SK-N-SH (cell line): ENCODE data around the gene LBR. TPM values are rescaled to one million over a fixed set of nuclear protein-coding genes. Genes with fewer than 3 reads are reported as not detected.
A peak's percentile ranks its signal among the peaks of the same experiment; 100 is the strongest.

ENCODE experiments used
- CTCF ChIA-PET: fragments of 300-600, 350-600 bp; formaldehyde crosslinking; extraction: SDS; loops from one replicate; lab custom pipeline; 2021; lab: Yijun Ruan, JAX
- POLR2A ChIA-PET: fragments of 350-600 bp; sonication (Branson Sonifier 250); formaldehyde crosslinking; extraction: SDS; loops from one replicate; lab custom pipeline; 2020; ENCODE audit warnings: antibody characterized with exemption, inconsistent platforms; lab: Yijun Ruan, JAX
- DNase-seq: peaks from one replicate; pipeline ENCODE4 v3.0.0; 2012
- H2AFZ ChIP-seq: fragments of 200-600 bp; sonication (generic); 2 replicates; pipeline ENCODE4 v1.8.1; 2016; ENCODE audit warnings: antibody characterized with exemption, mild to moderate bottlenecking, low read depth
- H3F3A ChIP-seq: fragments of 200-600 bp; sonication (generic); replicated peaks from 2 replicates; pipeline ENCODE3; 2016; ENCODE audit warnings: antibody characterized with exemption, mild to moderate bottlenecking; ENCODE audit not compliant: insufficient read depth
- H3K27ac ChIP-seq, 2 experiments: fragments of 200-500 bp in 1 of 2; fragments of 200-600 bp in 1 of 2; sonication (Bioruptor generic) in 1 of 2; sonication (generic), shearing (Covaris generic) in 1 of 2; 2 replicates each; pipeline versions ENCODE4 v1.5.1 to v1.6.1; 2014 to 2016; ENCODE audit warnings: low read depth in 2 of 2, inconsistent platforms in 1 of 2, low read length in 1 of 2, mild to moderate bottlenecking in 1 of 2, mixed read lengths in 1 of 2
- H3K27me3 ChIP-seq: fragments of 200-600 bp; sonication (generic), shearing (Covaris generic); 2 replicates; pipeline ENCODE4 v1.6.1; 2016; ENCODE audit warnings: mixed run types; ENCODE audit not compliant: insufficient read depth
- H3K36me3 ChIP-seq, 2 experiments: fragments of 200-500 bp in 1 of 2; fragments of 200-600 bp in 1 of 2; sonication (Bioruptor generic) in 1 of 2; sonication (generic) in 1 of 2; replicated peaks in 1 of 2; 2 replicates each; pipeline versions ENCODE3 to v1.5.1; 2014 to 2016; ENCODE audit warnings: low read length in 1 of 2, mild to moderate bottlenecking in 1 of 2; ENCODE audit not compliant: insufficient read depth in 2 of 2, control insufficient read depth in 1 of 2
- H3K4me1 ChIP-seq, 2 experiments: fragments of 200-500 bp in 1 of 2; fragments of 200-600 bp in 1 of 2; sonication (Bioruptor generic) in 1 of 2; sonication (generic), shearing (Covaris generic) in 1 of 2; 2 replicates each; pipeline versions ENCODE4 v1.5.1 to v1.6.1; 2014 to 2016; ENCODE audit warnings: low read depth in 1 of 2, low read length in 1 of 2, mixed run types in 1 of 2; ENCODE audit not compliant: insufficient read depth in 2 of 2, control insufficient read depth in 1 of 2
- H3K4me2 ChIP-seq: fragments of 200-600 bp; sonication (generic), shearing (Covaris generic); 2 replicates; pipeline ENCODE4 v1.6.1; 2017; ENCODE audit warnings: mixed run types
- H3K4me3 ChIP-seq, 2 experiments: fragments of 200-500 bp in 1 of 2; fragments of 200-600 bp in 1 of 2; sonication (Bioruptor generic) in 1 of 2; sonication (generic), shearing (Covaris generic) in 1 of 2; 2 replicates each; pipeline versions ENCODE4 v1.5.1 to v1.8.1; 2014 to 2016; ENCODE audit warnings: low read depth in 2 of 2, inconsistent platforms in 1 of 2, low read length in 1 of 2, mild to moderate bottlenecking in 1 of 2, mixed read lengths in 1 of 2, moderate library complexity in 1 of 2
- H3K79me2 ChIP-seq: fragments of 200-600 bp; sonication (generic); 2 replicates; pipeline ENCODE4 v1.8.1; 2017; ENCODE audit warnings: mild to moderate bottlenecking; ENCODE audit not compliant: insufficient read depth
- H3K9ac ChIP-seq: fragments of 200-600 bp; sonication (generic); 2 replicates; pipeline ENCODE4 v1.6.1; 2017; ENCODE audit warnings: mixed run types
- H3K9me2 ChIP-seq: fragments of 200-600 bp; sonication (generic); 2 replicates; pipeline ENCODE4 v1.6.1; 2017; ENCODE audit warnings: mixed run types
- H3K9me3 ChIP-seq: fragments of 200-600 bp; sonication (generic); 2 replicates; pipeline ENCODE4 v1.6.1; 2017; ENCODE audit warnings: mixed run types, mild to moderate bottlenecking, moderate library complexity
- H4K20me1 ChIP-seq: fragments of 200-600 bp; sonication (generic); 2 replicates; pipeline ENCODE4 v1.6.1; 2017; ENCODE audit warnings: mild to moderate bottlenecking, mixed run types; ENCODE audit not compliant: insufficient read depth
- CHD2 ChIP-seq: fragments of 150-350 bp; IDR thresholded peaks from 2 replicates; pipeline ENCODE4 v1.6.1; 2018; ENCODE audit warnings: low read length; ENCODE audit not compliant: partially characterized antibody
- ELF1 ChIP-seq: IDR thresholded peaks from 2 replicates; pipeline ENCODE4 v1.4.0; 2012
- FOSL2 ChIP-seq: IDR thresholded peaks from 2 replicates; pipeline ENCODE4 v1.4.0; 2012; ENCODE audit warnings: low read depth, mild to moderate bottlenecking, moderate library complexity, borderline replicate concordance
- MXI1 ChIP-seq: IDR thresholded peaks from 2 replicates; pipeline ENCODE4 v1.6.1; 2012; ENCODE audit warnings: mild to moderate bottlenecking, low read depth, low read length, improper control_type of control experiment
- NRF1 ChIP-seq: IDR thresholded peaks from 2 replicates; pipeline ENCODE4 v1.6.1; 2012; ENCODE audit warnings: low read depth, mild to moderate bottlenecking, low read length
- RAD21 ChIP-seq: IDR thresholded peaks from 2 replicates; pipeline ENCODE4 v1.6.1; 2012; ENCODE audit warnings: mild to moderate bottlenecking, low read length
- RFX5 ChIP-seq: IDR thresholded peaks from 2 replicates; pipeline ENCODE4 v1.6.1; 2012; ENCODE audit warnings: mild to moderate bottlenecking, improper control_type of control experiment, low read length
- TCF12 ChIP-seq: IDR thresholded peaks from 2 replicates; pipeline ENCODE4 v1.4.0; 2012
- WGBS: methylation state at CpG from one replicate; pipeline ENCODE4 v1.1.6; 2017; ENCODE audit warnings: low lambda C conversion rate; 5-methylcytosine and 5-hydroxymethylcytosine counted together
- polyA plus RNA-seq, 3 experiments: library from polyadenylated mRNA; depleted of rRNA; stranded (reverse); fragments of >200 nt; gene quantifications; 2 replicates each; pipeline ENCODE4 v1.2.3, GENCODE V29; 2012
- TF ChIP-seq, protein P1 (sequence below): IDR thresholded peaks from 2 replicates; pipeline ENCODE4 v1.4.0; 2012; ENCODE audit warnings: low read depth
- TF ChIP-seq, protein P2 (sequence below): IDR thresholded peaks from 2 replicates; pipeline ENCODE4 v1.4.0; 2012; ENCODE audit warnings: low read depth, borderline replicate concordance

LBR gene
- polyA plus RNA-seq, 1 of the 3 experiments (the other 2 are of a cell fraction) = 10.6 TPM

DNA sequence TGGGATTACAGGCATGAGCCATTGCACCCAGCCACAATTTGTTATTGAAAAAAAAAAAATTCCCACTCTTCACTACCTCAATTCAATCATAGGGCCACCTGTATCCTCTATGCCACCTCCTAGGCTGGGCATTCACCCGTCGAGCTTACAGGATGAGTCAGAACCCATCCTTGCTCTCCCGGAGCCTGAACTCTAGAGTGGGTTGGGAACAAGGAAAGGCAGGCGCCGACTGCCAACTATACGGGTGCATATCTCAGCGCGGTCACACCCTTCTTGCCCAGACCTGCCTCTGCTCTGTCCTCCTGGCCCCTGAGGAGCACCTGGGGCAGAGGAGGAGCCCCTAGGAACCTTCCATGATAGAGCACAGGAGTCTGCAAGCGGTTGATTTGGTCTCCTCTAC is 21.4 kb upstream of the LBR start:
- H3K79me2 ChIP-seq = no peaks in the 10 kb centered on the region
- peaks cover 7 to 11% of the 10 kb centered on the region in 2 experiments; a peak in 2 of 4 replicates for H3K4me1 ChIP-seq
- H3K27ac ChIP-seq = no peak overlapping the region
- H3K9me2 ChIP-seq = no peaks in the 10 kb centered on the region
- no peaks in the 10 kb centered on the region for H3K27me3 ChIP-seq
- ChIA-PET CTCF (interaction anchor here (0.6 to 3.3 kb wide), 3 partner anchors 25 to 573 kb away, joined by 3 to 15 read pairs (median 10); no protein-coding TSS in a partner anchor), POLR2A (interaction anchor here (0.6 kb wide), 1 partner anchor 21 kb away, joined by 3 read pairs; the partner anchor contains the start of gene LBR)
- no peaks in the 10 kb centered on the region for H4K20me1 ChIP-seq
- no peaks in the 10 kb centered on the region for H3K36me3 ChIP-seq
- TF ChIP-seq, protein P1, sequence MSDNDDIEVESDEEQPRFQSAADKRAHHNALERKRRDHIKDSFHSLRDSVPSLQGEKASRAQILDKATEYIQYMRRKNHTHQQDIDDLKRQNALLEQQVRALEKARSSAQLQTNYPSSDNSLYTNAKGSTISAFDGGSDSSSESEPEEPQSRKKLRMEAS = no peak
- TF ChIP-seq ELF1 (no peak), TCF12 (peak; percentile 23; the same call in 1 of the 2 replicates), MXI1 (no peak), RAD21 (no peak), FOSL2 (peak; percentile 11; the same call in 1 of the 2 replicates), NRF1 (no peak), CHD2 (no peak)
- TF ChIP-seq, protein P2, sequence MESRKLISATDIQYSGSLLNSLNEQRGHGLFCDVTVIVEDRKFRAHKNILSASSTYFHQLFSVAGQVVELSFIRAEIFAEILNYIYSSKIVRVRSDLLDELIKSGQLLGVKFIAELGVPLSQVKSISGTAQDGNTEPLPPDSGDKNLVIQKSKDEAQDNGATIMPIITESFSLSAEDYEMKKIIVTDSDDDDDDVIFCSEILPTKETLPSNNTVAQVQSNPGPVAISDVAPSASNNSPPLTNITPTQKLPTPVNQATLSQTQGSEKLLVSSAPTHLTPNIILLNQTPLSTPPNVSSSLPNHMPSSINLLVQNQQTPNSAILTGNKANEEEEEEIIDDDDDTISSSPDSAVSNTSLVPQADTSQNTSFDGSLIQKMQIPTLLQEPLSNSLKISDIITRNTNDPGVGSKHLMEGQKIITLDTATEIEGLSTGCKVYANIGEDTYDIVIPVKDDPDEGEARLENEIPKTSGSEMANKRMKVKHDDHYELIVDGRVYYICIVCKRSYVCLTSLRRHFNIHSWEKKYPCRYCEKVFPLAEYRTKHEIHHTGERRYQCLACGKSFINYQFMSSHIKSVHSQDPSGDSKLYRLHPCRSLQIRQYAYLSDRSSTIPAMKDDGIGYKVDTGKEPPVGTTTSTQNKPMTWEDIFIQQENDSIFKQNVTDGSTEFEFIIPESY = no peak
- no peaks in the 10 kb centered on the region for H3K9me3 ChIP-seq
- H3K4me2 ChIP-seq = no peak overlapping the region
- H3F3A ChIP-seq = peaks cover 7% of the 10 kb centered on the region
- H3K4me3 ChIP-seq = no peak overlapping the region
- WGBS = 65% methylated on average over 9 of the region's 9 CpGs
- H2AFZ ChIP-seq = no peak overlapping the region
- H3K9ac ChIP-seq = no peak overlapping the region
- no peak for DNase-seq

DNA sequence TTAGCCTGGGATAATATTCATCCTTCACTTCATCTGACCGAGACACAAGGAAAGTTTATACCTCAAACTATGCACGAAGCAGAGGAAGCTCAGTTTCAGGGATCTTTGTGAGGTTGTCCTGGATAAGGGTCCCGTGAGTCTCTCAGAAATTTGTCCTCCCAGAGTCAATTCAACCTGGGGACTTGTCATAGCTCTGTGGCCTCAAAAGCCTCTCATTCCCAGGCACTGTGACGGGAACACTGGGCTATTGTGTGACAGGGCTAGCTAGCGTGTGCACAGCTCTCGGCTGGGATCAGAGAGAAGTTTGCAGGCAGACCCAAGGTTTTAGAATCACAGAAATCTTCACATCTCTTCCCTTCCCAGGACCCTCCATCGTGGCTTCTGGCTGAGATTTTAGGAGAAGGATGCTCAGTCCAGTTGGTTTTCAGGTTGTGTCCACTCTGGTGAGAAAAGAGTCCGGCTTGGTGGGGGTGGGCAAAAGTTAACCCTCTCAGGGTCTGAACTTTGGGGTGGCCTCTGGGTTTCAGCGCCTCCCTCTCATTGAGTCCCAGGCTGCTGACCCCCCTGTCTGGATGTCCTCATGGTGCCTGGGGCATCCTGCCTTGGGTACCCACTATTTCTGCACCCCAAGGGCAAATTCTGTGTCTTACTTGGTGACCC is 20.4 kb upstream of the LBR start:
- TF ChIP-seq, protein P2 = no peak
- no peak for TF ChIP-seq RFX5
- H3F3A ChIP-seq = no peaks in the 10 kb centered on the region
- no peaks in the 10 kb centered on the region for H3K9me2 ChIP-seq
- ChIA-PET CTCF (interaction anchor here (1.1 to 3.3 kb wide), 2 partner anchors 26 to 539 kb away, joined by 3 to 15 read pairs; no protein-coding TSS in a partner anchor), POLR2A (no interaction called here)
- no peak overlapping the region for H3K27ac ChIP-seq
- H3K4me1 ChIP-seq = peaks cover 4 to 5% of the 10 kb centered on the region in 2 experiments; a peak in 2 of 4 replicates
- no peak overlapping the region for H3K4me3 ChIP-seq
- H3K9me3 ChIP-seq = no peaks in the 10 kb centered on the region
- H3K4me2 ChIP-seq = no peak overlapping the region
- no peak overlapping the region for H2AFZ ChIP-seq
- WGBS = 82% methylated on average over 6 of the region's 9 CpGs
- no peaks in the 10 kb centered on the region for H3K36me3 ChIP-seq
- H3K9ac ChIP-seq = no peak overlapping the region
- no peaks in the 10 kb centered on the region for H3K27me3 ChIP-seq
- no peaks in the 10 kb centered on the region for H3K79me2 ChIP-seq
- no peak for DNase-seq
- H4K20me1 ChIP-seq = no peaks in the 10 kb centered on the region
